IMR-90 (cell line): ENCODE measurements around the gene CRYAA. TPM values are rescaled to one million over a fixed set of nuclear protein-coding genes. Genes with fewer than 3 reads are reported as not detected.

Experiments
- ATAC-seq: fragments of 200-7000 bp; cut with Tn5 transposase; 2 replicates; pipeline ENCODE4 v1.9.1; 2020; ENCODE audit warnings: low read depth, mild to moderate bottlenecking, moderate library complexity
- BruUV-seq: library from RNA; stranded (reverse); fragments of 400-500 nt; replicated peaks from 2 replicates; lab custom pipeline; 2021; lab: Mats Ljungman, UMichigan
- CTCF ChIA-PET: fragments of 300-600 bp; formaldehyde crosslinking; extraction: SDS; loops from one replicate; lab custom pipeline; 2021; ENCODE audit warnings: antibody characterized with exemption; lab: Yijun Ruan, JAX
- POLR2A ChIA-PET: fragments of 300-600 bp; sonication (Branson Sonifier 250); formaldehyde crosslinking; loops from one replicate; lab custom pipeline; 2022; ENCODE audit warnings: antibody characterized with exemption; ENCODE audit not compliant: unreplicated experiment; lab: Charles Lee
- DNase-seq: peaks from one replicate; pipeline ENCODE4 v3.0.0; 2013
- H2AFZ ChIP-seq: replicated peaks from 2 replicates; pipeline ENCODE3; 2013; ENCODE audit warnings: low read length, mild to moderate bottlenecking; ENCODE audit not compliant: poor library complexity
- H2AK5ac ChIP-seq: 2 replicates; pipeline ENCODE4 v1.6.1; 2013; ENCODE audit warnings: low read depth, low read length, inconsistent platforms
- H2AK9ac ChIP-seq: replicated peaks from 2 replicates; pipeline ENCODE3; 2013; ENCODE audit warnings: mild to moderate bottlenecking, low read depth, low read length, moderate library complexity; ENCODE audit not compliant: poor library complexity
- H2BK120ac ChIP-seq: 2 replicates; pipeline ENCODE4 v1.6.1; 2013; ENCODE audit warnings: low read depth, low read length, inconsistent platforms
- H2BK15ac ChIP-seq: 3 replicates; pipeline ENCODE4 v1.6.1; 2013; ENCODE audit warnings: low read depth, low read length, inconsistent platforms
- H2BK20ac ChIP-seq: 2 replicates; pipeline ENCODE4 v1.6.1; 2013; ENCODE audit warnings: low read depth, mild to moderate bottlenecking, inconsistent platforms, low read length, moderate library complexity
- H2BK5ac ChIP-seq: 2 replicates; pipeline ENCODE4 v1.6.1; 2013; ENCODE audit warnings: mild to moderate bottlenecking, low read depth, low read length, inconsistent platforms; ENCODE audit not compliant: poor library complexity, severe bottlenecking
- H3K14ac ChIP-seq: replicated peaks from 2 replicates; pipeline ENCODE4 v1.6.1; 2013; ENCODE audit warnings: low read depth, low read length, inconsistent platforms
- H3K18ac ChIP-seq: 2 replicates; pipeline ENCODE4 v1.6.1; 2013; ENCODE audit warnings: low read depth, low read length, control low read depth
- H3K23ac ChIP-seq: 2 replicates; pipeline ENCODE4 v1.6.1; 2013; ENCODE audit warnings: low read depth, low read length, inconsistent platforms
- H3K27ac ChIP-seq: 2 replicates; pipeline ENCODE4 v1.5.1; 2013; ENCODE audit warnings: mild to moderate bottlenecking, control low read depth, low read length; ENCODE audit not compliant: insufficient read depth
- H3K27me3 ChIP-seq: 2 replicates; pipeline ENCODE4 v1.6.1; 2013; ENCODE audit warnings: low read length; ENCODE audit not compliant: control insufficient read depth, insufficient read depth
- H3K36me3 ChIP-seq: 2 replicates; pipeline ENCODE4 v1.6.1; 2013; ENCODE audit warnings: low read length, mixed read lengths; ENCODE audit not compliant: control insufficient read depth, insufficient read depth
- H3K4ac ChIP-seq: 2 replicates; pipeline ENCODE4 v1.6.1; 2013; ENCODE audit warnings: low read depth, low read length, inconsistent platforms
- H3K4me1 ChIP-seq: 2 replicates; pipeline ENCODE4 v1.6.1; 2013; ENCODE audit warnings: low read length, mixed read lengths; ENCODE audit not compliant: control insufficient read depth, insufficient read depth
- H3K4me2 ChIP-seq: 2 replicates; pipeline ENCODE4 v1.6.1; 2013; ENCODE audit warnings: low read depth, mild to moderate bottlenecking, control low read depth, low read length, moderate library complexity
- H3K4me3 ChIP-seq: 2 replicates; pipeline ENCODE4 v1.5.1; 2013; ENCODE audit warnings: low read depth, mild to moderate bottlenecking, control low read depth, low read length, moderate library complexity; ENCODE audit not compliant: insufficient read depth
- H3K56ac ChIP-seq: 2 replicates; pipeline ENCODE4 v1.6.1; 2013; ENCODE audit warnings: low read length, inconsistent platforms; ENCODE audit not compliant: insufficient read depth; ENCODE audit errors: extremely low read depth
- H3K79me1 ChIP-seq, 2 experiments: 2 replicates each; pipeline ENCODE4 v1.6.1; 2013; ENCODE audit warnings: low read length in 2 of 2, inconsistent platforms in 1 of 2, low read depth in 1 of 2
- H3K9ac ChIP-seq: 2 replicates; pipeline ENCODE4 v1.6.1; 2013; ENCODE audit warnings: low read depth, low read length, control low read depth
- H3K9me1 ChIP-seq: 2 replicates; pipeline ENCODE4 v1.6.1; 2013; ENCODE audit warnings: low read length, inconsistent platforms; ENCODE audit not compliant: insufficient read depth
- H3K9me3 ChIP-seq: 2 replicates; pipeline ENCODE4 v1.6.1; 2013; ENCODE audit warnings: low read length; ENCODE audit not compliant: control insufficient read depth, insufficient read depth
- H4K20me1 ChIP-seq: 2 replicates; pipeline ENCODE4 v1.6.1; 2013; ENCODE audit warnings: low read length, inconsistent platforms; ENCODE audit not compliant: insufficient read depth
- H4K5ac ChIP-seq: 2 replicates; pipeline ENCODE4 v1.6.1; 2013; ENCODE audit warnings: mild to moderate bottlenecking, low read depth, low read length, control low read depth
- H4K8ac ChIP-seq, 2 experiments: 2 replicates each; pipeline ENCODE4 v1.6.1; 2013; ENCODE audit warnings: low read depth in 2 of 2, low read length in 2 of 2, control low read depth in 1 of 2, inconsistent platforms in 1 of 2
- H4K91ac ChIP-seq: 2 replicates; pipeline ENCODE4 v1.6.1; 2013; ENCODE audit warnings: low read depth, low read length, inconsistent platforms; ENCODE audit not compliant: insufficient read depth
- BHLHE40 ChIP-seq: fragments of 150-350 bp; IDR thresholded peaks from 2 replicates; pipeline ENCODE4 v1.6.1; 2016; ENCODE audit warnings: mild to moderate bottlenecking, low read depth, low read length
- CEBPB ChIP-seq: IDR thresholded peaks from 2 replicates; pipeline ENCODE4 v1.6.1; 2012; ENCODE audit warnings: low read depth, low read length, improper control_type of control experiment
- CHD1 ChIP-seq: IDR thresholded peaks from 2 replicates; pipeline ENCODE4 v1.6.1; 2012; ENCODE audit warnings: low read depth, low read length, improper control_type of control experiment
- FOS ChIP-seq: fragments of 150-350 bp; IDR thresholded peaks from 2 replicates; pipeline ENCODE4 v1.6.1; 2016; ENCODE audit warnings: low read depth, low read length
- MAFK ChIP-seq: IDR thresholded peaks from 2 replicates; pipeline ENCODE4 v1.6.1; 2012; ENCODE audit warnings: low read depth, low read length, improper control_type of control experiment
- MAZ ChIP-seq: IDR thresholded peaks from 2 replicates; pipeline ENCODE4 v1.6.1; 2012; ENCODE audit warnings: low read depth, mild to moderate bottlenecking, low read length, improper control_type of control experiment, moderate library complexity, borderline replicate concordance
- MXI1 ChIP-seq: IDR thresholded peaks from 2 replicates; pipeline ENCODE4 v1.6.1; 2012; ENCODE audit warnings: low read depth, mild to moderate bottlenecking, low read length, moderate library complexity, borderline replicate concordance
- NFE2L2 ChIP-seq: fragments of 150-350 bp; IDR thresholded peaks from 2 replicates; pipeline ENCODE4 v1.6.1; 2016; ENCODE audit warnings: low read depth, mild to moderate bottlenecking, low read length
- POLR2A ChIP-seq: IDR thresholded peaks from 2 replicates; pipeline ENCODE4 v1.6.1; 2012; ENCODE audit warnings: mild to moderate bottlenecking, low read depth, low read length
- RAD21 ChIP-seq: IDR thresholded peaks from 2 replicates; pipeline ENCODE4 v1.6.1; 2012; ENCODE audit warnings: low read length, improper control_type of control experiment
- RCOR1 ChIP-seq: IDR thresholded peaks from 2 replicates; pipeline ENCODE4 v1.6.1; 2012; ENCODE audit warnings: mild to moderate bottlenecking, low read length, improper control_type of control experiment; ENCODE audit not compliant: insufficient replicate concordance
- RFX5 ChIP-seq: IDR thresholded peaks from 2 replicates; pipeline ENCODE4 v1.8.0; 2012; ENCODE audit warnings: low read depth, mild to moderate bottlenecking, low read length, moderate library complexity
- SMC3 ChIP-seq: fragments of 150-350 bp; IDR thresholded peaks from 2 replicates; pipeline ENCODE4 v1.6.1; 2016; ENCODE audit warnings: low read depth, mild to moderate bottlenecking, antibody characterized with exemption, low read length, moderate library complexity
- WGBS, 2 experiments: methylation state at CpG; one replicate each; pipeline versions ENCODE4 v1.1.5 to v1.1.7; 2013; ENCODE audit warnings: missing lambda C conversion rate in 2 of 2; ENCODE audit not compliant: insufficient read length in 1 of 2; ENCODE audit errors: extremely low coverage in 2 of 2; 5-methylcytosine and 5-hydroxymethylcytosine counted together
- dilution Hi-C: fragments of 300-500 bp; cut with HindIII; formaldehyde crosslinking; loops from one replicate; pipeline ENCODE4 v1.14.3; 2018; ENCODE audit warnings: low sequenced_read_pairs; ENCODE audit not compliant: unreplicated experiment
- in situ Hi-C: fragments of 300-500 bp; cut with MboI; formaldehyde crosslinking; loops from 3 replicates; pipeline ENCODE4 v1.14.3; 2019; ENCODE audit warnings: low sequenced_read_pairs, inconsistent platforms, mixed read lengths
- intact Hi-C: fragments of 100-400 bp; cut with micrococcal nuclease; formaldehyde crosslinking; loops from 2 replicates; pipeline ENCODE4 v1.10.0; 2022
- polyA plus RNA-seq, 3 experiments: library from polyadenylated mRNA; depleted of rRNA; stranded (reverse); fragments of >200 nt; gene quantifications; 2 replicates each; pipeline ENCODE4 v1.2.3, GENCODE V29; 2012; ENCODE audit warnings: low replicate concordance in 1 of 3
- total RNA-seq: library from RNA; depleted of rRNA; stranded (reverse); fragments of >200 nt; gene quantifications from 2 replicates; pipeline ENCODE4 v1.2.3, GENCODE V29; 2012
- TF ChIP-seq, protein P1 (sequence below): fragments of 150-350 bp; IDR thresholded peaks from 2 replicates; pipeline ENCODE4 v1.6.1; 2017; ENCODE audit warnings: mild to moderate bottlenecking, antibody characterized with exemption, low read length, low read depth
- TF ChIP-seq, protein P2 (sequence below): fragments of 150-350 bp; IDR thresholded peaks from 2 replicates; pipeline ENCODE4 v1.6.1; 2016; ENCODE audit warnings: low read depth, mild to moderate bottlenecking, low read length, moderate library complexity, borderline replicate concordance
- TF ChIP-seq, protein P3 (sequence below): conservative IDR thresholded peaks from 2 replicates; pipeline ENCODE4 v1.5.1; 2012; ENCODE audit warnings: mild to moderate bottlenecking, low read depth, low read length, improper control_type of control experiment

CRYAA gene
- total and polyA plus RNA-seq, 2 of the 4 experiments (the other 2 are of a cell fraction) = not detected

DNA sequence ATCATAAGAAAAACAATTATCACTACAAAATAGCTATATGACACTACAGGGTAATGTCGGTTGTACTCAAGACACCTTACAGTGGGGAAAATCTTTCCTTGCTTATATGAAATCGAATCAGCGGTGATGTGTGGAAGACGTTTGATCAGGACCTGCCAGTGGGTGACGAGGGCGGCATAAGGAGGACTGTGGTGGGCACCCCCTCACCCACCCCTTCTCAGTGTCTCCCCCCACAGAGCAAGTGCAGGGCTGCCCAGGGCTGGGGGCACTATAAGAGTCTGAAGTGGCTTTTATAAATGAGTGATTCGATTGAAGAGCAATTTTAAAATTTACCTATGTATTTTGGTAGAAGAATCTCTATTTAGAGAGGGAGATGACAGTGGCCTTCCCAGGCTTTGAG, 35.8 kb downstream of the CRYAA start:
- H4K20me1 ChIP-seq = no peaks in the 10 kb centered on the region
- TF ChIP-seq, protein P1, sequence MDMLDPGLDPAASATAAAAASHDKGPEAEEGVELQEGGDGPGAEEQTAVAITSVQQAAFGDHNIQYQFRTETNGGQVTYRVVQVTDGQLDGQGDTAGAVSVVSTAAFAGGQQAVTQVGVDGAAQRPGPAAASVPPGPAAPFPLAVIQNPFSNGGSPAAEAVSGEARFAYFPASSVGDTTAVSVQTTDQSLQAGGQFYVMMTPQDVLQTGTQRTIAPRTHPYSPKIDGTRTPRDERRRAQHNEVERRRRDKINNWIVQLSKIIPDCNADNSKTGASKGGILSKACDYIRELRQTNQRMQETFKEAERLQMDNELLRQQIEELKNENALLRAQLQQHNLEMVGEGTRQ = no peak
- TF ChIP-seq MAFK = no peak
- no peak for TF ChIP-seq RFX5
- no peak for TF ChIP-seq MAZ
- TF ChIP-seq RCOR1 = no peak
- no peak for TF ChIP-seq MXI1
- no peak for TF ChIP-seq POLR2A
- no peak for TF ChIP-seq SMC3
- no peak for TF ChIP-seq FOS
- TF ChIP-seq CHD1 = no peak
- TF ChIP-seq, protein P2, sequence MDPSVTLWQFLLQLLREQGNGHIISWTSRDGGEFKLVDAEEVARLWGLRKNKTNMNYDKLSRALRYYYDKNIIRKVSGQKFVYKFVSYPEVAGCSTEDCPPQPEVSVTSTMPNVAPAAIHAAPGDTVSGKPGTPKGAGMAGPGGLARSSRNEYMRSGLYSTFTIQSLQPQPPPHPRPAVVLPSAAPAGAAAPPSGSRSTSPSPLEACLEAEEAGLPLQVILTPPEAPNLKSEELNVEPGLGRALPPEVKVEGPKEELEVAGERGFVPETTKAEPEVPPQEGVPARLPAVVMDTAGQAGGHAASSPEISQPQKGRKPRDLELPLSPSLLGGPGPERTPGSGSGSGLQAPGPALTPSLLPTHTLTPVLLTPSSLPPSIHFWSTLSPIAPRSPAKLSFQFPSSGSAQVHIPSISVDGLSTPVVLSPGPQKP = no peak
- TF ChIP-seq, protein P3, sequence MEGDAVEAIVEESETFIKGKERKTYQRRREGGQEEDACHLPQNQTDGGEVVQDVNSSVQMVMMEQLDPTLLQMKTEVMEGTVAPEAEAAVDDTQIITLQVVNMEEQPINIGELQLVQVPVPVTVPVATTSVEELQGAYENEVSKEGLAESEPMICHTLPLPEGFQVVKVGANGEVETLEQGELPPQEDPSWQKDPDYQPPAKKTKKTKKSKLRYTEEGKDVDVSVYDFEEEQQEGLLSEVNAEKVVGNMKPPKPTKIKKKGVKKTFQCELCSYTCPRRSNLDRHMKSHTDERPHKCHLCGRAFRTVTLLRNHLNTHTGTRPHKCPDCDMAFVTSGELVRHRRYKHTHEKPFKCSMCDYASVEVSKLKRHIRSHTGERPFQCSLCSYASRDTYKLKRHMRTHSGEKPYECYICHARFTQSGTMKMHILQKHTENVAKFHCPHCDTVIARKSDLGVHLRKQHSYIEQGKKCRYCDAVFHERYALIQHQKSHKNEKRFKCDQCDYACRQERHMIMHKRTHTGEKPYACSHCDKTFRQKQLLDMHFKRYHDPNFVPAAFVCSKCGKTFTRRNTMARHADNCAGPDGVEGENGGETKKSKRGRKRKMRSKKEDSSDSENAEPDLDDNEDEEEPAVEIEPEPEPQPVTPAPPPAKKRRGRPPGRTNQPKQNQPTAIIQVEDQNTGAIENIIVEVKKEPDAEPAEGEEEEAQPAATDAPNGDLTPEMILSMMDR = no peak
- TF ChIP-seq RAD21 = no peak
- no peak for TF ChIP-seq NFE2L2
- no peak for TF ChIP-seq BHLHE40
- TF ChIP-seq CEBPB = no peak
- no peak overlapping the region for H4K5ac ChIP-seq
- no peak overlapping the region for H2BK20ac ChIP-seq
- no peak overlapping the region for H3K18ac ChIP-seq
- in situ Hi-C loops = no loop called here
- ATAC-seq = no peak
- no peaks in the 10 kb centered on the region for H3K36me3 ChIP-seq
- H4K91ac ChIP-seq = no peak overlapping the region
- no peak overlapping the region for H3K23ac ChIP-seq
- H3K27ac ChIP-seq = no peak overlapping the region
- H3K79me1 ChIP-seq = no peaks in the 10 kb centered on the region
- H2BK15ac ChIP-seq = no peak overlapping the region
- no peak overlapping the region for H3K4ac ChIP-seq
- H3K4me1 ChIP-seq = no peaks in the 10 kb centered on the region
- H2AK9ac ChIP-seq = no peak overlapping the region
- no peak overlapping the region for H3K4me3 ChIP-seq
- no peak overlapping the region for H3K14ac ChIP-seq
- peaks cover 21% of the 10 kb centered on the region for H3K27me3 ChIP-seq
- ChIA-PET POLR2A (no interaction called here), CTCF (no interaction called here)
- H3K9ac ChIP-seq = no peak overlapping the region
- no peak overlapping the region for H3K4me2 ChIP-seq
- H2AK5ac ChIP-seq = no peak overlapping the region
- intact Hi-C loops = no loop called here
- H3K9me3 ChIP-seq = peaks cover 16% of the 10 kb centered on the region
- BruUV-seq = no TSS peak
- no peak overlapping the region for H2BK120ac ChIP-seq
- dilution Hi-C loops = no loop called here
- no CpG with 5 or more reads among the region's 7 CpGs for WGBS, 2 experiments
- DNase-seq = no peak
- H4K8ac ChIP-seq = no peak overlapping the region
- H2AFZ ChIP-seq = no peak overlapping the region
- no peaks in the 10 kb centered on the region for H3K9me1 ChIP-seq
- no peak overlapping the region for H3K56ac ChIP-seq
- H2BK5ac ChIP-seq = no peak overlapping the region
